ENCODE data around the gene B3GNT7.
"Not testable (repeated sequence)": the region's sequence is repeated elsewhere in the genome, so short reads cannot be mapped to it uniquely, and the experiment has no call there.

Gene B3GNT7

DNA sequence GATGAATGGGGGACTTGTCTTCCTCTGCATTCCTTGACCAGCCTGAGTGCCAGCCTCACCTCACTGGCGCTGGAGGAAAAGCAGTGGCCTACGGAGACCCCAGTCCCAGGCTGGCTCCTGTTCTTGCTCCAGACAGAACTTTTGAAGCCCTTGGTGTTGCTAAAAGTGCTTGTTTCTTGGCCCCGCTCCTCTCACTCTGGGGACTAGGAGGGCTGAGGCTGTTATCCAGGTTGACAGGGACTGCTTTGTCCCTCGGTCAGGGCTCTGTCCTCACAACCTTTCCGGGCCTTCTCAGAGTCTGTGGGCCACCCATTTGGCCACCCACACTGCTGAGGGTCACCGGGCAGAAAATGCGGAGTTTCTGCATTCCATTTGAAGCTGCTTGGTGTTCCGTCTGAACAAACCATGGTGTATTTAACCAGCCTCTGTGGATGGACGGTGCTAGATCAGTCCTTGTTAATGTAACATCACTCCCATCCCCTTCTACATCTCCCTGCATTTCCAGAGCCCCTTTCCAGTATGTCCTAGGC is 25.6 kb downstream of the B3GNT7 start:
- Histone ChIP-seq H3K36me3 (ENCODE audit: insufficient read depth, low read length) (no peaks in the 10 kb centered on the region), H3K27me3 (ENCODE audit: insufficient read depth, low read length) (no peaks in the 10 kb centered on the region), H3K4me3 (ENCODE audit: low read length) (no peak overlapping the region), H2AFZ (ENCODE audit: low read depth, low read length) (no peak overlapping the region), H3K4me1 (ENCODE audit: insufficient read depth, low read length) (no peaks in the 10 kb centered on the region), H3K9me3 (ENCODE audit: low read length) (peaks cover 3% of the 10 kb centered on the region)

DNA sequence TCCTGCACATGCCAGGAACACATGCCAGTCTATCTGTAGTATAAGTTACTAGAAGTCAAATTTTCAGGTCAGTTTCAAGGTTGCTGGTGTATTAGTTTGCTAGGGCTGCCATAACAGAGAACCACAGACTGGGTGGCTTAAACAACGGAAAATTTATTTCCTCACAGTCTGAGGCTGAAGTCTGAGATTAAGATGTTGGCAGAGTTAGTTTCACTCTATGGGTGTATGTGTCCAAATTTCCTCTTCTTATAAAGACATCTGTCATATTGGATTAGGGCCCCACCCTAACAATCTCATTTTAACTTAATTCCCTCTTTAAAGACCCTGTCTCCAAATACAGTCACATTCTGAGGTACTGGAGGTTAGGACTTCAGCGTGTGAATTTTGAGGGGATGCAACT is 26.5 kb downstream of the B3GNT7 start:
- no peak overlapping the region for H3K4me3 ChIP-seq (ENCODE audit: low read length)
- no peaks in the 10 kb centered on the region for H3K36me3 ChIP-seq (ENCODE audit: insufficient read depth, low read length)
- H3K27me3 ChIP-seq (ENCODE audit: insufficient read depth, low read length), result no peaks in the 10 kb centered on the region
- peaks cover 3% of the 10 kb centered on the region for H3K9me3 ChIP-seq (ENCODE audit: low read length)
- no peak overlapping the region for H2AFZ ChIP-seq (ENCODE audit: low read depth, low read length)
- H3K4me1 ChIP-seq (ENCODE audit: insufficient read depth, low read length), result no peaks in the 10 kb centered on the region

DNA sequence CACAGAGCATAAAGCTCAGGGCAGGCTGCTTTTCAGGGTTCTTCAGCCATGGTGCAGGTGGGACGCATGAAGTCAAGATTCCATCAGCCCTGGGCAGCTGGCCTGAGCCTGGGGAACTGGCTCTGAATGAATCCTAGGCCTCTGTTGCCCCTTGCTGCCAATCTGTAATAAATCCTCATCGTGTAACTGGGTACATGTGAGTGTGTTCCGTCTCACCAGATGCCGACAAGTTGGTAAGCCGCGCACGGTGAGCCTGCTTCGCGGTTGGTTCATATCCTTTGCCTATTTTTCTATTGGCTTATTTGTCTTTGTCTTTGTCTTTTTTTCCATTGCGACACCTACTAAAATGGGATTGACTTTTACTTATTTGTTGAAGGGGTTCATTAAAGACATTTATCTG is 27.7 kb downstream of the B3GNT7 start:
- Histone ChIP-seq H3K4me1 (ENCODE audit: insufficient read depth, low read length) (no peaks in the 10 kb centered on the region), H3K36me3 (ENCODE audit: insufficient read depth, low read length) (no peaks in the 10 kb centered on the region), H3K9me3 (ENCODE audit: low read length) (peaks cover 5% of the 10 kb centered on the region), H3K27me3 (ENCODE audit: insufficient read depth, low read length) (no peaks in the 10 kb centered on the region), H3K4me3 (ENCODE audit: low read length) (no peak overlapping the region), H2AFZ (ENCODE audit: low read depth, low read length) (no peak overlapping the region)

DNA sequence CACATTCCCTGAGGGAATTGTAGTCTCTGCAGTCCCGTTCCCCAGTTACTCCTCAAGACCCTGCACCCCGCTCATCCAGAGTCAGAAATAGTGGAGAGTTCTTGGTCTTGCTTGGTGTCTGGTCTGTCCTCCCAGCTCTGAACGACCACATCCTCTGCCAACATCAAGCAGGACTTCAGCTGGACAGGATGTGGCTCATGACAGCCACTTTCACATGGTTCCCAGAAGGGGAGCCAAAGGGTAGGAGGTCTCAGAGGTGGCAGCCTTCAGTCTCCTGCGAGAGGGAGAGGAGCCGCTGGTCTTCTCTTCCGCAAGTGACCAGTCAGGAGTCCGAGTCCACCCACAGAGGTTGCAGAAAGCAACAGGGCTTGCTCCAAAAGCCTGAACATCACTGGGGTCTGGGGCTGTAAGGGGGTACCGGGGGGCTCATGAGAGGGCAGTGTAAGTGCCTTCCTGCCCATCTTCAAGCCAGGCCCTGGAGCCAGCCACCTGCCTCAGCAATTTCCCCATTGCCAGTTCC is 29.8 kb downstream of the B3GNT7 start:
- Histone ChIP-seq H3K4me3 (ENCODE audit: low read length) (no peak overlapping the region), H3K9me3 (ENCODE audit: low read length) (peaks cover 5% of the 10 kb centered on the region), H3K4me1 (ENCODE audit: insufficient read depth, low read length) (peaks cover 8% of the 10 kb centered on the region), H3K27me3 (ENCODE audit: insufficient read depth, low read length) (no peaks in the 10 kb centered on the region), H2AFZ (ENCODE audit: low read depth, low read length) (no peak overlapping the region), H3K36me3 (ENCODE audit: insufficient read depth, low read length) (no peaks in the 10 kb centered on the region)

DNA sequence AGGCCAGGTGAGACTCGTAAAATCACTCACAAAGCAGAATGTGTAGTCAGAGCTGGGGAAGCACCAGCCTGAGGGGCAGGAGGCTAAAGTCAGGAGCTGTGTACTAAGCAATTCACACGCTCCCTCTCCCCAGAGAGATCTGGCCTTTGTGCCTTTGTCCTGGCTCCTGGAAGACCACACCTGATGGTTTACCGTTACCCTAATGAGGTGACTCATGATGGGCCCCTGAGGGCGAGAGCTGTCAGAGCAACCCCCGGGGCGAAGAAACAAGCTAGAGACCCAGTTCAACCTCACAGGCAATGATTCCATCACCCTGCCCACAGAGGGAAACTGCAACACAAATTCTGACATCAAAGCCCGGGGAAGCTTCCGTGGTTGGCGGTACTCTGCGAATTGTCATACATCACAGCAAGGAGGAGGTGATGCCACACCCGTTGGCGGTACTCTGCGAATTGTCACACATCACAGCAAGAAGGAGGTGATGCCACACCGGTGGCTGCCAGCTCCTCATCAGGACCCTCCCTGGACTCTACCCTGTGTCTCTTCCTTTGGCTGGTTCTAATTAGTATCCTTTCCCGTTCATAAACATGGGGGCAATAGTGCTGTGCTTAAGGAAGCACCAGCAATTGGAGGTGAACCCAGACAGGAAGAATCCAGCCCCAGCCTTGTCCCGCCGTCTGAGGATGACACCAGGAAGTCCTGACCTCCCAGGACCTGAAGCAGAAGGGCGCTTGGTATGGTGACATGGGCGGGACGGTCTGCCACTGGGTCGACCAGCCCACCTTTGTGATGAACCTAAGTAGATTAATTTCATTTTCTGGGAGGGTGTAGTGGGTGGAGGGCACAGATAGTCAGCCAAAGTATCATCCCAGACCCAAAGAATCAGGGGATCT is 30.5 kb downstream of the B3GNT7 start:
- no peak overlapping the region for H3K4me3 ChIP-seq (ENCODE audit: low read length)
- peaks cover 8% of the 10 kb centered on the region for H3K4me1 ChIP-seq (ENCODE audit: insufficient read depth, low read length)
- no peak overlapping the region for H2AFZ ChIP-seq (ENCODE audit: low read depth, low read length)
- no peaks in the 10 kb centered on the region for H3K27me3 ChIP-seq (ENCODE audit: insufficient read depth, low read length)
- peaks cover 5% of the 10 kb centered on the region for H3K9me3 ChIP-seq (ENCODE audit: low read length)
- no peaks in the 10 kb centered on the region for H3K36me3 ChIP-seq (ENCODE audit: insufficient read depth, low read length)

DNA sequence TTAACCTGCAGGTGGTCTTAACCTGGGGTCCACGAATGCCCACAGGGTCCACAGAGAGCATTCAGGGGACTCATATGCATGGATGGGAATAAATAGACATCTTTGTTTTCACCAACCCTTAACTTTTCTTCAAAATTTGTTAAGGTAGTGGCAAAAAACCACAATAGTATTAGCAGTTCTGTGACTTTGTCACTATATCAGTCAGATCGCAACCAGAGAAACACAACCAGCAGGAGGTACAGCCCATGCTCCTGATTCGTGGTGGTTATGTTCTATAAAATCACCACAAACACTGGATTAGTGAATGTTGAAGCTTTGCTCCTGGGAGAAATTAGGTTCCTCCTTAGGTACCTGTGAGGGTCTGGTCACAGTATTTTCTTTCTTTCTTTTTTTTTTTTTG is 31.6 kb downstream of the B3GNT7 start:
- Histone ChIP-seq H3K9me3 (ENCODE audit: low read length) (peaks cover 5% of the 10 kb centered on the region), H3K4me1 (ENCODE audit: insufficient read depth, low read length) (peaks cover 8% of the 10 kb centered on the region), H3K27me3 (ENCODE audit: insufficient read depth, low read length) (no peaks in the 10 kb centered on the region), H2AFZ (ENCODE audit: low read depth, low read length) (no peak overlapping the region), H3K4me3 (ENCODE audit: low read length) (no peak overlapping the region), H3K36me3 (ENCODE audit: insufficient read depth, low read length) (no peaks in the 10 kb centered on the region)

DNA sequence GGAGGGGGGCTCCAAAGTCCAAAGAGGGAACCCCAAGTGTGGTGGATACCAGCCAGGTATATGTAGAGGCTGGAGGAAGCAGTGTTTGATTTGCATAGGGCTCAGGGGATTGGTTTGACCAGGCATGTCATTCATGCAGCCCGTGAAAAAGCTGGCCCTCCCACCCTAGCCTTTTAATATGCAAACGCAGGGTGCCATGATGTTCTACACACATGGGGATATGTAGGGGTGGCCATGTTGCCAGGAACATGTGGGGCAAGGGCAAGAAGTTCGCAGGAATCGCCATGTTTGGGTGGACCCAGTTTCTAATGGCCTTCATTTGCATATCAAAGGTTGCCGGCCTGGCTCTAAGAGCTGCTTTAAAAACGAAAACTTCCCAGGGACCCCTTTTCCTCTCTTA is 33.6 kb downstream of the B3GNT7 start:
- H3K36me3 ChIP-seq (ENCODE audit: insufficient read depth, low read length), result no peaks in the 10 kb centered on the region
- H3K27me3 ChIP-seq (ENCODE audit: insufficient read depth, low read length), result no peaks in the 10 kb centered on the region
- peaks cover 5% of the 10 kb centered on the region for H3K9me3 ChIP-seq (ENCODE audit: low read length)
- no peak overlapping the region for H3K4me3 ChIP-seq (ENCODE audit: low read length)
- no peak overlapping the region for H2AFZ ChIP-seq (ENCODE audit: low read depth, low read length)
- peaks cover 8% of the 10 kb centered on the region for H3K4me1 ChIP-seq (ENCODE audit: insufficient read depth, low read length)

DNA sequence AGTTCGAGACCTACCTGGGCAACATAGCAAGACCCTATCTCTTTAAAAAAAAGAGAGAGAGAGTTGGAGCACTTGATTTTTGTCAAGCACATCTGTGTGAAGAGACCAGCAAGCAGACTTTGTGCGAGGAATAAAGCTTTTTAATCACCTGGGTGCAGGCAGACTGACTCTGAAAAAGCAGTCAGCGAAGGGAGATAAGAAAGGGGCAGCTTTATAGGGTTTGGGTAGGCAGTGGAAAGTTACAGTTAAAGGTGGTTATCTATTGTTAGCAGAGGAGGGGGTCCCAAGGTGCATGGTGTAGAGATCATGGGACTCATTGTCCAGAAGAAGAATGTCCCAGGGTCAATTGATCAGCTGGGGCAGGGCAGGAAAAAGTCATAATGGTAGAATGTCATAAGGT is 34.4 kb downstream of the B3GNT7 start:
- Histone ChIP-seq H3K36me3 (ENCODE audit: insufficient read depth, low read length) (no peaks in the 10 kb centered on the region), H3K27me3 (ENCODE audit: insufficient read depth, low read length) (no peaks in the 10 kb centered on the region), H3K4me3 (ENCODE audit: low read length) (no peak overlapping the region), H2AFZ (ENCODE audit: low read depth, low read length) (no peak overlapping the region), H3K4me1 (ENCODE audit: insufficient read depth, low read length) (peaks cover 8% of the 10 kb centered on the region), H3K9me3 (ENCODE audit: low read length) (peaks cover 5% of the 10 kb centered on the region)

DNA sequence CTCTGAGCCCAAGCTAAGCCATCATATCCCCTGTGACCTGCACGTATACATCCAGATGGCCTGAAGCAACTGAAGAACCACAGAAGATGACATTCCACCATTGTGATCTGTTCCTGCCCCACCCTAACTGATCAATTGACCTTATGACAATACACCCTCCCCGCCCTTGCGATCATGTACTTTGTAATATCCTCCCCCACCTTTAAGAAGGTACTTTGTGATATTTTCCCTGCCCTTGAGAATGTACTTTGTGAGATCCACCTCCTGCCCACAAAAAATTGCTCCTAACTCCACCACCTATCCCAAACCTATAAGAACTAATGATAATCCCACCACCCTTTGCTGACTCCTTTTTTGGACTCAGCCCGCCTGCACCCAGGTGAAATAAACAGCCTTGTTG is 34.9 kb downstream of the B3GNT7 start:
- H3K4me3 ChIP-seq (ENCODE audit: low read length); H3K36me3 ChIP-seq (ENCODE audit: insufficient read depth, low read length); H3K27me3 ChIP-seq (ENCODE audit: insufficient read depth, low read length); H2AFZ ChIP-seq (ENCODE audit: low read depth, low read length); H3K4me1 ChIP-seq (ENCODE audit: insufficient read depth, low read length); H3K9me3 ChIP-seq (ENCODE audit: low read length): not testable (repeated sequence)

DNA sequence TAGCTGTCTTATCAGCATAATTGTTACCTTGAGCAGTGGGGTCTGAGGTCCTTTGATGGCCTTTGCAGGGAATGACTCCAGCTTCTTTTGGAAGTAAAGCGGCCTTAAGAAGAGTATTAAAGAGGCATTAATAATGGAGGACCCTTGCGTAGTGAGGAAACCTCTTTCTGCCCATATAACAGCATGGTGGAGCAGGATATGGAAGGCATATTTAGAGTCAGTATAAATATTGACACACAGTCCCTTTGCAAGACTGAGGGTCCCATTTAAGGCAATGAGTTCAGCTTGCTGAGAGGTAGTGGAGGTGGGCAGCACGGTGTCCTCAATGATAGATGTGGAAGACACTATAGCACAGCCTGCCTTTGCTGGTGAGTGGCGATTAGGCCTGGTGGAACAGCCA is 36.1 kb downstream of the B3GNT7 start:
- Histone ChIP-seq H3K36me3 (ENCODE audit: insufficient read depth, low read length) (no peaks in the 10 kb centered on the region), H2AFZ (ENCODE audit: low read depth, low read length) (no peak overlapping the region), H3K4me3 (ENCODE audit: low read length) (no peak overlapping the region), H3K4me1 (ENCODE audit: insufficient read depth, low read length) (peaks cover 8% of the 10 kb centered on the region), H3K27me3 (ENCODE audit: insufficient read depth, low read length) (no peaks in the 10 kb centered on the region), H3K9me3 (ENCODE audit: low read length) (peaks cover 2% of the 10 kb centered on the region)

DNA sequence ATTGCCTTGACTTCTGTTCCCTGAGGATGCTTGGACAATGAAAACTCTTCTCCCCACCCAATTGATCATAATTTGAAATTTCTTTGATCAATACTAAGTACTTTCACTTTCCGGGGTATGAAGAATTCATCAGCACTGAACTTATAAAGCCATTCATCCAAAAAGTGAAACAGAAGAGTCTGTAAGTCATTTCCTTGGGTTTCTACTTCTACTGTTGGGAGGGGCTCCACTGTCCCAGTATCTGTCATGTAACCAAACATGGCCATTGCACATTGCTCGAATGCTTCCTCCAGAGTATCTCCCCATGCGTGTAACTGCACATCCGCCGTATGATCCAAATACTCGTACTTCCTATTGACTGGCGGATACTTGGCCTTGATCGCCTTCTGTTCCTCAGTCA is 38.5 kb downstream of the B3GNT7 start:
- no peaks in the 10 kb centered on the region for H3K27me3 ChIP-seq (ENCODE audit: insufficient read depth, low read length)
- peaks cover 6% of the 10 kb centered on the region for H3K4me1 ChIP-seq (ENCODE audit: insufficient read depth, low read length)
- no peak overlapping the region for H3K4me3 ChIP-seq (ENCODE audit: low read length)
- H3K9me3 ChIP-seq (ENCODE audit: low read length), result no peaks in the 10 kb centered on the region
- H2AFZ ChIP-seq (ENCODE audit: low read depth, low read length), result no peak overlapping the region
- no peaks in the 10 kb centered on the region for H3K36me3 ChIP-seq (ENCODE audit: insufficient read depth, low read length)

DNA sequence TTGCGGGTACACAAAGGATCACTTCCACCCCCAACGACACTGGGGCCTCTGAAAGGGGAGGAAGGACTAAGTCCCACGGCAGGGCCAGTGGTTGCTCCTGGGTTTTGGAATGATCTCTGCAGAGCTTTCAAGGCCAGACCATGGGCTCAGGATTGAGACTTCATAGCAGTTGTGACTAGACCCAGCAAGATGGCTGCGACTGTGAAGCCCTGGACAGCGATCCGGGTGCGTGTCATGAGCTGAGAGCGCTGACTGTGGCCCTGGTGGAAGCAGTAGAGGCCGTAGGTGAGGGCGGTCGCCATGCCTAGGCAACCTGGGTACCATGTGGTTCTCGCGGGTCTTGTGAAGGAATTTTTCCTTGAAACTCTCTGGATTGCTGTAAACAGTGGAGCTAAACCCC is 41.4 kb downstream of the B3GNT7 start:
- Histone ChIP-seq H3K27me3 (ENCODE audit: insufficient read depth, low read length) (no peaks in the 10 kb centered on the region), H3K4me1 (ENCODE audit: insufficient read depth, low read length) (no peaks in the 10 kb centered on the region), H3K4me3 (ENCODE audit: low read length) (no peak overlapping the region), H3K36me3 (ENCODE audit: insufficient read depth, low read length) (no peaks in the 10 kb centered on the region), H3K9me3 (ENCODE audit: low read length) (no peaks in the 10 kb centered on the region), H2AFZ (ENCODE audit: low read depth, low read length) (no peak overlapping the region)

DNA sequence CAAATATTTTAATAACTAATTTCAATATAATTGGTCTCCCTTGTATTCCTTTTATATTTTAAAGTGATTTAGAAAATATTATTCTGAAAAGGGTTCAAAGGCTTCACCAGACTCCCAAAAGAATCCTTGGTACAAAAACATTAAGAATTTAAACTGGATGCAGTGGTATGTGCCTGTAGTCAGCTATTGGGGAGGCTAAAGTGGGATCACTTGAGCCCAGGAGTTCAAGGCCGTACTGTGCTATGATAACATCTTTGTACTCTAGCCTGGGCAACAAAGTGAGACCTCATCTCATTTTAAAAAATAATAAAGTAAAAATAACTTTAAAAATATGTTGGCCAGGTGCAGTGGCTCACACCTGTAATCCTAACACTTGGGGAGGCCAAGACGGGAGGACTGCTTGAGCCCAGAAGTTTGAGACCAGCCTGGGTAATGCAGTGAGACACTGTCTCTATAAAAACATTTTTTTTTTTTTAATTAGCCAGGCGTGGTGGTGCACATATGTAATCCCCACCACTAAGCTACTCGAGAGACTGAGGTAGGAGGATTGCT is 54.1 kb downstream of the B3GNT7 start:
- Histone ChIP-seq H3K4me1 (ENCODE audit: insufficient read depth, low read length) (peaks cover 21% of the 10 kb centered on the region), H3K4me3 (ENCODE audit: low read length) (no peak overlapping the region), H2AFZ (ENCODE audit: low read depth, low read length) (no peak overlapping the region), H3K36me3 (ENCODE audit: insufficient read depth, low read length) (peaks cover 14% of the 10 kb centered on the region), H3K27me3 (ENCODE audit: insufficient read depth, low read length) (no peaks in the 10 kb centered on the region), H3K9me3 (ENCODE audit: low read length) (no peaks in the 10 kb centered on the region)

Data from neuron (in vitro differentiated cells).